ENCODE results near the gene NEB. TPM values are rescaled to one million over a fixed set of nuclear protein-coding genes. Genes with fewer than 3 reads are reported as not detected.
"Not testable (repeated sequence)": the region's sequence is repeated elsewhere in the genome, so short reads cannot be mapped to it uniquely, and the experiment has no call there.

NEB gene
- total RNA-seq, 2 experiments from 2014 or later = 0.05 to 0.33 TPM

DNA sequence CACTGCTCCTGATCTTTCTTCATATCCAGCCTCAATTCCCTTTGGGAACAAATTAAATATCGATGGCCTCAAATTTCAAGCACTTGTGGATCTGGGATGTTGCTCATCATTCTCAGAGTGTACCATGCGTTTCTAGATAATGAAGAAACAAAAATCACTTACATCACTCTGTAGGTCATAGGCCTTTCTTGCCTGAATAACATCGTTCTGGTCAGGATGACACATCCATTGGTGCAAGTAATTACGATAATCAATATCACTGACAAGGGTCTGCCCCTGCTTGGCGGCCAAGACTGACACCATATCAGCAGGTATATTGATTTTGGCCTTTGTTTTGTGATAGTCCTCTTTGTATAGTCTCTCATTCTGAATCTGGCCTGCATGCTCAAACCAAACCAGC lies 167.3 kb downstream of the NEB start:
- intact Hi-C loops (cut with DNase I, micrococcal nuclease) = no loop called here
- no peaks in the 10 kb centered on the region for H3K4me1 Mint-ChIP-seq
- no peak overlapping the region for H3K4me3 Mint-ChIP-seq
- ChIA-PET CTCF (interaction anchor here (2.7 kb wide), 1 partner anchor 459 kb away, joined by 6 read pairs; no protein-coding TSS in a partner anchor), POLR2A (no interaction called here)
- H3K9me3 Mint-ChIP-seq (ENCODE audit: low read depth) = no peaks in the 10 kb centered on the region
- H3K27me3 Mint-ChIP-seq = no peaks in the 10 kb centered on the region
- H3K27ac Mint-ChIP-seq = no peak overlapping the region
- ATAC-seq = no peak
- no peaks in the 10 kb centered on the region for H3K36me3 Mint-ChIP-seq (ENCODE audit: low read depth)
- no peak for DNase-seq

DNA sequence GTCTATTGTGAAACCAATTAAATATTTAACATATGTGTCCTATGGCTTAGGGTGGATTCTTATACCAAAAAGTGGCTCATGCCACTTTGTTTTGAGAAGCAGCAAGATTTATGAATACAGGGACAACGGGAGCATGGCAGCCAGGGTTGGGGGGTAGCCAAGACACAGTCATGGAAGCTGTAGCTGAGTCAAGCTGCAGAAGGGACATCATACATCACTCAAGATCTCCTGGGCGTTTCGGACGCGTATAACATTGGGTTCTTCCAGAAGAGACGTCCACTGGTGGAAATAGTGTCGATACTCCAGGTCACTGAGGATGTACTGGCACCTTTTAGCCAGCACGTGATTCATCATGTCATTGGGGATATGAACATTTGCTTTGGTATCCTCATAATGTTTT lies 171.9 kb downstream of the NEB start:
- Mint-ChIP-seq H3K27ac (no peak overlapping the region), H3K9me3 (ENCODE audit: low read depth) (peaks cover 5% of the 10 kb centered on the region), H3K4me1 (no peaks in the 10 kb centered on the region), H3K36me3 (ENCODE audit: low read depth) (no peaks in the 10 kb centered on the region), H3K27me3 (no peaks in the 10 kb centered on the region), H3K4me3 (no peak overlapping the region)
- ChIA-PET POLR2A (no interaction called here), CTCF (no interaction called here)
- intact Hi-C loops (cut with DNase I, micrococcal nuclease) = no loop called here
- ATAC-seq (no peak), DNase-seq (no peak)

DNA sequence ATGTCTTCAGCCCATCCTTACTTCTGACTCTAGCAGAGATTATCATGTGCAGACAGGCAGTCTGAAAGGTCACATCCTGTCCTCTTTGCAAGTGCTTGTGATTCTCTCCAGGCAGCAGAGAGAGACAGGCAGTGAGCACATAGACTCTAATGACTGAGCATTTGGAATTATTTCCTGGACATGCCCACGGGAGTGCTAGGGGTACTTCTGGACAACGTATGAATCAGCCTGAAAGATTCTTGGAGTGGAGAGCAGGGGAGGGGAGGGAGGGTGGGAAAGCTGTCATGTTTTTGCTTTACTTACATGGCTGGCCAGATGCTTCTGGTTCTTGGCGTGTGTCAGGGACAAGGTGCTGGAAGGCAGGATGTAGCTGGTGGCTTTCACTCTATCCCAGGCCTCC lies 174.0 kb downstream of the NEB start:
- intact Hi-C loops (cut with DNase I, micrococcal nuclease) = no loop called here
- Mint-ChIP-seq H3K4me1 (no peaks in the 10 kb centered on the region), H3K9me3 (ENCODE audit: low read depth) (peaks cover 5% of the 10 kb centered on the region), H3K27me3 (no peaks in the 10 kb centered on the region), H3K36me3 (ENCODE audit: low read depth) (no peaks in the 10 kb centered on the region), H3K4me3 (no peak overlapping the region), H3K27ac (no peak overlapping the region)
- ChIA-PET POLR2A (no interaction called here), CTCF (no interaction called here)
- no peak for ATAC-seq
- no peak for DNase-seq

DNA sequence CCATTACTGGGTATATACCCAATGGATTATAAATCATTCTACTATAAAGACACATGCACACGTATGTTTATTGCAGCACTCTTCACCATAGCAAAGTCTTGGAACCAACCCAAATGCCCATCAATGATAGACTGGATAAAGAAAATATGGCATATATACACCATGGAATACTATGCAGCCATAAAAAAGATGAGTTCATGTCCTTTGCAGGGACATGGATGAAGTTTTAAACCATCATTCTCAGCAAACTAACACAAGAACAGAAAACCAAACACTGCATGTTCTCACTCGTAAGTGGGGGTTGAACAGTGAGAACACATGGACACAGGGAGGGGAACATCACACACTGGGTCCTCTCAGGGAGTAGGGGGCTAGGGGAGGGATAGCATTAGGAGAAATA lies 174.8 kb downstream of the NEB start:
- intact Hi-C loops (cut with DNase I, micrococcal nuclease); H3K27me3 Mint-ChIP-seq; H3K36me3 Mint-ChIP-seq (ENCODE audit: low read depth); H3K4me3 Mint-ChIP-seq; H3K27ac Mint-ChIP-seq; H3K4me1 Mint-ChIP-seq; ATAC-seq; DNase-seq; H3K9me3 Mint-ChIP-seq (ENCODE audit: low read depth); POLR2A ChIA-PET; CTCF ChIA-PET: not testable (repeated sequence)

DNA sequence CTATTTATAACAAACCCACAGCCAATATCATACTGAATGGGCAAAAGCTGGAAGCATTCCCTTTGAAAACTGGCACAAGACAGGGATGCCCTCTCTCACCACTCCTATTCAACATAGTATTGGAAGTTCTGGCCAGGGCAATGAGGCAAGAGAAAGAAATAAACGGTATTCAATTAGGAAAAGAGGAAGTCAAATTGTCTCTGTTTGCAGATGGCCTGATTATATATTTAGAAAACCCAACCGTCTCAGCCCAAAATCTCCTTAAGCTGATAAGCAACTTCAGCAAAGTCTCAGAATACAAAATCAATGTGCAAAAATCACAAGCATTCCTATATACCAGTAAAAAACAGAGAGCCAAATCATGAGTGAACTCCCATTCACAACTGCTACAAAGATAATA lies 176.4 kb downstream of the NEB start:
- H3K36me3 Mint-ChIP-seq (ENCODE audit: low read depth); H3K4me1 Mint-ChIP-seq; H3K4me3 Mint-ChIP-seq; H3K9me3 Mint-ChIP-seq (ENCODE audit: low read depth); POLR2A ChIA-PET; DNase-seq; intact Hi-C loops (cut with DNase I, micrococcal nuclease); ATAC-seq; H3K27ac Mint-ChIP-seq; H3K27me3 Mint-ChIP-seq: not testable (repeated sequence)
- CTCF ChIA-PET = interaction anchor here (0.7 kb wide), 1 partner anchor 9 kb away, joined by 3 read pairs; no protein-coding TSS in a partner anchor

DNA sequence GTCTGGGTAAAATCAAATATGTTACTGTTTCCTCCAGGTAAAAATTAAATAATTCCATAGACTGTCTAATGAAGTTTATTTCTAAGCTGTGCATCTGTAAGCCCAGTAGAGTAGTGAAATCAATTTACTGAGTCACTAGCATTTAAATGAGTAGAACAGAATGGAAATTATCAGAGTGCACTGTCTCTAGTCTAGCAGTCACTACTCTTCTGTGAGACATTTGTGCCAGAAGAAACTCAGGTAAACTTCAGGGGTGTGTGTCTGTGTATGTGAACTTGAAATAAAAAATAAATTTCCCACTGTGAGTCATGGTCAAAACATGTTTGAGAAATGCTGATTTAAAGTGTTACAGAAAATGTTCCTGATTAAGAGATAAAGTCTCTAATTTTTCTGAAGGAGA lies 178.2 kb downstream of the NEB start:
- intact Hi-C loops (cut with DNase I, micrococcal nuclease) = no loop called here

DNA sequence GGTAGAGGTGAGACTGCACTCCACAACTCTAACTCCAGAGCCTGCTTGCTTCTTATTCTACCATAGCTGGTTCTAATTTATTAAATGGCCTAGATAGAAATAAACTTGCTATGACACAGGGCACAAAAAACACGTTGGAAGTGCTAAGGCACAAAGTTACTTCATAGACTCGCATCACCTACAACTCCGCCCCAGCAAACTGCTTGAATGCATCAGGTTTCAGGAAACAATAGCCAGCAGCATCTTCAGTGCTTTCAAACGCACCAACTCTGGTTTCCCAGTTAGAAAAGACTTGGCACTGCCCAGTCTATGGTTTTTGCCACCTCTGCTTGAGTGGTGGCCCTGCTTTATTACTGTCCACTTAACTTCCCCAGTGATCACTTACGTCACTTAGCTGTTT lies 182.0 kb downstream of the NEB start:
- H3K27ac Mint-ChIP-seq = no peak overlapping the region
- DNase-seq (no peak), ATAC-seq (no peak)
- intact Hi-C loops (cut with DNase I, micrococcal nuclease) = no loop called here
- CTCF ChIA-PET = no interaction called here
- H3K4me1 Mint-ChIP-seq = no peaks in the 10 kb centered on the region
- no peak overlapping the region for H3K4me3 Mint-ChIP-seq
- no peaks in the 10 kb centered on the region for H3K9me3 Mint-ChIP-seq (ENCODE audit: low read depth)
- no peaks in the 10 kb centered on the region for H3K27me3 Mint-ChIP-seq
- POLR2A ChIA-PET = no interaction called here
- H3K36me3 Mint-ChIP-seq (ENCODE audit: low read depth) = peaks cover 3% of the 10 kb centered on the region

More for the DNA sequence above, 178.2 kb downstream of the NEB start:
- CTCF ChIA-PET = no interaction called here
- Mint-ChIP-seq H3K27me3 (no peaks in the 10 kb centered on the region), H3K36me3 (ENCODE audit: low read depth) (peaks cover 3% of the 10 kb centered on the region), H3K27ac (no peak overlapping the region), H3K9me3 (ENCODE audit: low read depth) (peaks cover 5% of the 10 kb centered on the region), H3K4me3 (no peak overlapping the region), H3K4me1 (no peaks in the 10 kb centered on the region)
- DNase-seq (no peak), ATAC-seq (no peak)
- POLR2A ChIA-PET = no interaction called here

DNA sequence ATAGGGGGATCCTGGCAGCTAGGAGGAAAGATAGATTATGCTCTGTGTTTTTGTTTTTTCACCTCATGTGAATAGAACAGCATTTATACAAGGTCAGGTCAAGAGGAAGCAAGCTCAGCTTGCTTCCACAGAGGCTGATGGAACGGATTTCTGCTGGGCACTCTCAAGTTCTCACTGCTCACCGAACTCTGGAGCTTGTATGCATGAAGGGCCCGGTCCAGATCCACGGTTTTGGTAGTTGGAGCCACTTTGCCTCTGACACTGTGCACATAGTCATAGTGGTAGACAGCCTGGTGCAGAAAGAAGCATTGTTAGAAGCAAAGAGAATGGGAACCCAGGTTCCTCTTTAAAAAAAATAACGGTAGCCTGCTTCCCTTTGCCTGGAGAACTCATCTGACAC lies 182.7 kb downstream of the NEB start:
- intact Hi-C loops (cut with DNase I, micrococcal nuclease) = no loop called here
- Mint-ChIP-seq H3K36me3 (ENCODE audit: low read depth) (peaks cover 3% of the 10 kb centered on the region), H3K4me3 (no peak overlapping the region), H3K27me3 (no peaks in the 10 kb centered on the region), H3K27ac (no peak overlapping the region), H3K9me3 (ENCODE audit: low read depth) (no peaks in the 10 kb centered on the region), H3K4me1 (no peaks in the 10 kb centered on the region)
- ChIA-PET CTCF (no interaction called here), POLR2A (no interaction called here)
- no peak for ATAC-seq
- no peak for DNase-seq

DNA sequence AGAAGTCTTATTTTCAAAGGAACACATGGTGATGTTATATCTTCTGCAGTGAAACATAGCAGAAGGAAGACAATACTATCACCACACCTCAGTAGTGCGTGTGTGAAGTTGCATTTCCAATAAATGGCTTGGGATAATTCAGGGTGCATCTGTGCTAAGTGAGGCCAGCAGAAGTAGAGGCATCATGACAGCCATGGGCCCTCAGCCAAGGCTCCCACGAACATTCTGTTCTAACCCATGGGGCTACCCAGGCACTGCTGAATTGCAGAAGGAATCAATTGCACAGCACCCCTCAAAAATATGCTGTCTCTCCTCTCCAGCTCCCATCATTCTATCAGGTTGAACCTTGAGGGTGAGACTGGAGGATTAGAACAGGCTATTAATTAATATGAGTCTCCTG lies 185.1 kb downstream of the NEB start:
- peaks cover 3% of the 10 kb centered on the region for H3K36me3 Mint-ChIP-seq (ENCODE audit: low read depth)
- no peaks in the 10 kb centered on the region for H3K9me3 Mint-ChIP-seq (ENCODE audit: low read depth)
- H3K27ac Mint-ChIP-seq = no peak overlapping the region
- DNase-seq = no peak
- H3K4me1 Mint-ChIP-seq = no peaks in the 10 kb centered on the region
- no peak overlapping the region for H3K4me3 Mint-ChIP-seq
- intact Hi-C loops (cut with DNase I, micrococcal nuclease) = no loop called here
- ChIA-PET POLR2A (interaction anchor here (0.6 kb wide), 1 partner anchor 115 kb away, joined by 5 read pairs; no protein-coding TSS in a partner anchor), CTCF (interaction anchor here (0.6 to 1.2 kb wide), 3 partner anchors 8 to 477 kb away, joined by 3 read pairs; no protein-coding TSS in a partner anchor)
- no peaks in the 10 kb centered on the region for H3K27me3 Mint-ChIP-seq
- no peak for ATAC-seq

DNA sequence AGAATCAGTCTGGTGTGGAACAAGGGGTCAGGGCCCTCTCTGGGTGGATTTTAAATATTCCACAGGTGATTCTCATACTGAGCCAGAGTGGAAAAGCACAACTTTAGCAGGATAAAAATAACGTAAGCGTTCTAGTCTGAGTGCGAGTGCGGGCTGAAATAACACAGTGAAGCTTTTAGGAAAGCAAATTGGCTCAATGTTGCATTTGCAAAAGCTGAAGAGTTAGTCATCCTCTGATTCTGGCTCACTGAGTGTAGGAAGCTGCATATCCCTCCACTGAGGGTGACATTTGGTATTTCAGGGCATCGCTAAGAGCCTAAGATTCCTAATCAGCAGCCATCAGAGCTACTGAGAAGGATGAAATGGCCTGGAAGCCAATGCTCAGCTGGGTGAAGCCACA lies 189.8 kb downstream of the NEB start:
- Mint-ChIP-seq H3K36me3 (ENCODE audit: low read depth) (no peaks in the 10 kb centered on the region), H3K4me3 (no peak overlapping the region), H3K27ac (no peak overlapping the region), H3K27me3 (no peaks in the 10 kb centered on the region), H3K4me1 (no peaks in the 10 kb centered on the region), H3K9me3 (ENCODE audit: low read depth) (no peaks in the 10 kb centered on the region)
- intact Hi-C loops (cut with DNase I, micrococcal nuclease) = no loop called here
- ChIA-PET CTCF (no interaction called here), POLR2A (no interaction called here)
- no peak for ATAC-seq
- DNase-seq = no peak

DNA sequence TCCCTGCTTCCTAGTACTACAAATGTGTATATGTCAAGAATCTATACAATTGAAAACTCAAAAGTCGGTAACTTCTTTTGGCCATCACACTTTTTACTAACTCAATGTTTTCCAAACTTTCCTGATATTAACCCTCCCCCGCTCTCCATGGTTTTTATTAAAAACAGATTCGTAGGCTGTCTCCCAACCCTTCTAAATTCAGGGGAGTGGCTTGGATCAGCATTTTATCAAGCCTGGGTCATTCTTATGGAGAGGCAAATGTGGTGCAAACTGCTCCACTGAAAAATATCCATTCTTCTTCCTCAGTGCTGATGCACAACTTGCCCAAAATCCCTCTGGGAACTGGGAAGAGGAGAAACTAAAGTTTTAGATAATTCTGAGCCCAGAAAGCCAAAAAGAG lies 190.4 kb downstream of the NEB start:
- H3K36me3 Mint-ChIP-seq (ENCODE audit: low read depth) = no peaks in the 10 kb centered on the region
- ATAC-seq = no peak
- intact Hi-C loops (cut with DNase I, micrococcal nuclease) = no loop called here
- CTCF ChIA-PET = no interaction called here
- H3K4me3 Mint-ChIP-seq = no peak overlapping the region
- POLR2A ChIA-PET = no interaction called here
- H3K9me3 Mint-ChIP-seq (ENCODE audit: low read depth) = no peaks in the 10 kb centered on the region
- no peaks in the 10 kb centered on the region for H3K27me3 Mint-ChIP-seq
- H3K4me1 Mint-ChIP-seq = no peaks in the 10 kb centered on the region
- H3K27ac Mint-ChIP-seq = no peak overlapping the region
- DNase-seq = no peak

DNA sequence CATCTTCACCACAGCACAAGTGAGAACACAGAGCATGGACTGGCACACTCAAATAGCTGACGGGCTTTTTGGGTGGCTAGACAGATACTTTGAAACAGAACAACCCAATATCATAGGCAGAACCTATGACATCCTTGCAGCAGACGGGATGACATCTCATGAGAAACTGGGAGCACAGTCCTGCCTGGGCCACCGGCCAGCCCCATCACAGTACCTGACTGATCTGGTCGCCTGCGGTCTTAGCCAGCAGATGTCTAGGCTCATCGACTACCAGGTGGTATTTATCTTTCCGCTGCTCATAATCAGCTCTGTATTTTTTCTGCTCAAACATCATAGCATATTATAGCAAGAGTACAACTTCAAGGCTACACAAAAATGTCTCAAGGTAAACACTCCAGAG lies 200.3 kb downstream of the NEB start:
- Mint-ChIP-seq H3K27ac (no peak overlapping the region), H3K9me3 (ENCODE audit: low read depth) (no peaks in the 10 kb centered on the region), H3K4me3 (no peak overlapping the region), H3K36me3 (ENCODE audit: low read depth) (peaks cover 7% of the 10 kb centered on the region), H3K27me3 (no peaks in the 10 kb centered on the region), H3K4me1 (no peaks in the 10 kb centered on the region)
- ChIA-PET POLR2A (no interaction called here), CTCF (interaction anchor here (1.5 kb wide), 1 partner anchor 8 kb away, joined by 3 read pairs; no protein-coding TSS in a partner anchor)
- intact Hi-C loops (cut with DNase I, micrococcal nuclease) = no loop called here
- ATAC-seq = no peak
- no peak for DNase-seq

DNA sequence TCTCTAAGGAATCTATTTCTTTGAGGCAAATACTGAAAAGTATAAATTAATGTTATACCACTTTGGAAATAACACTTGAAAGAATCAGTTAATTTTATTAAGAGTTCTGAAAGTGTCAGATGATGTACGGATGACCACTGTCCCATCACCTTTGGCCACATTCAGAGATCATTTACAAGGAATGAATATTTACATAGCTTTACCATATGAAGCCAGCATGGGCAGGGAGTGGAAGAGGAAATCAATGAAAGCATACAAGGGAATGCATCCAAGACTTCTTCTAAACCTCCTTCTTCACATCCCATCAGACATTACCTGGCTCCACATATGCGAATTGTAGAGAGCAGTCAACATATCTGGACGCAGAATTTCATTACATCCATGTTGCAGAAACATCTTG lies 201.1 kb downstream of the NEB start:
- no peak for DNase-seq
- ChIA-PET CTCF (interaction anchor here (1.0 to 1.2 kb wide), 2 partner anchors 16 to 118 kb away, joined by 3 read pairs; no protein-coding TSS in a partner anchor), POLR2A (no interaction called here)
- no peaks in the 10 kb centered on the region for H3K9me3 Mint-ChIP-seq (ENCODE audit: low read depth)
- intact Hi-C loops (cut with DNase I, micrococcal nuclease) = no loop called here
- ATAC-seq = no peak
- H3K4me1 Mint-ChIP-seq = no peaks in the 10 kb centered on the region
- no peak overlapping the region for H3K27ac Mint-ChIP-seq
- peaks cover 7% of the 10 kb centered on the region for H3K36me3 Mint-ChIP-seq (ENCODE audit: low read depth)
- no peak overlapping the region for H3K4me3 Mint-ChIP-seq
- H3K27me3 Mint-ChIP-seq = no peaks in the 10 kb centered on the region

All from activated CD4-positive, alpha-beta T cell treated with anti-CD3 and anti-CD28 coated beads for 36 hours (primary cell).